ENCODE data around the gene HAPLN3. TPM values are rescaled to one million over a fixed set of nuclear protein-coding genes. Genes with fewer than 3 reads are reported as not detected.

HAPLN3 gene
- polyA plus RNA-seq, 1 of the 3 experiments (the other 2 are of a cell fraction): 9.7 TPM

GRCh38 chr15:88848203-88848602 lies 47.1 kb downstream of the HAPLN3 start:
- Histone ChIP-seq H3K9me3 (no peaks in the 10 kb centered on the region), H4K20me1 (ENCODE audit: insufficient read depth) (no peaks in the 10 kb centered on the region), H3K4me1 (ENCODE audit: control insufficient read depth in 1 of 2, insufficient read depth in 2 of 2, low read depth in 1 of 2, low read length in 1 of 2) (no peaks in the 10 kb centered on the region; a peak in 1 of 4 replicates), H3K27me3 (ENCODE audit: insufficient read depth) (peaks cover 4% of the 10 kb centered on the region; the same call in 1 of the 2 replicates), H3F3A (replicated peaks; ENCODE audit: insufficient read depth) (no peaks in the 10 kb centered on the region), H3K9ac (no peak overlapping the region), H3K36me3 (replicated peaks in 1 of 2; ENCODE audit: control insufficient read depth in 1 of 2, insufficient read depth in 2 of 2, low read length in 1 of 2) (no peaks in the 10 kb centered on the region), H3K9me2 (no peaks in the 10 kb centered on the region), H3K27ac (ENCODE audit: low read depth in 2 of 2, low read length in 1 of 2) (no peak overlapping the region), H2AFZ (ENCODE audit: low read depth) (no peak overlapping the region), H3K79me2 (ENCODE audit: insufficient read depth) (no peaks in the 10 kb centered on the region), H3K4me2 (no peak overlapping the region), H3K4me3 (ENCODE audit: low read depth in 2 of 2, low read length in 1 of 2) (no peak overlapping the region)
- DNase-seq: no peak
- ChIA-PET CTCF (no interaction called here), POLR2A (no interaction called here)
- no peak for TF ChIP-seq MXI1 (IDR thresholded peaks at IDR 0.05; ENCODE audit: low read depth, low read length)
- no peak for TF ChIP-seq FOXM1 (IDR thresholded peaks at IDR 0.05; ENCODE audit: low read depth)
- TF ChIP-seq IRF3 (IDR thresholded peaks at IDR 0.05; ENCODE audit: low read depth, low read length): no peak
- TF ChIP-seq TEAD4 (IDR thresholded peaks at IDR 0.05; ENCODE audit: borderline replicate concordance, insufficient read depth): no peak
- TF ChIP-seq, protein P1, sequence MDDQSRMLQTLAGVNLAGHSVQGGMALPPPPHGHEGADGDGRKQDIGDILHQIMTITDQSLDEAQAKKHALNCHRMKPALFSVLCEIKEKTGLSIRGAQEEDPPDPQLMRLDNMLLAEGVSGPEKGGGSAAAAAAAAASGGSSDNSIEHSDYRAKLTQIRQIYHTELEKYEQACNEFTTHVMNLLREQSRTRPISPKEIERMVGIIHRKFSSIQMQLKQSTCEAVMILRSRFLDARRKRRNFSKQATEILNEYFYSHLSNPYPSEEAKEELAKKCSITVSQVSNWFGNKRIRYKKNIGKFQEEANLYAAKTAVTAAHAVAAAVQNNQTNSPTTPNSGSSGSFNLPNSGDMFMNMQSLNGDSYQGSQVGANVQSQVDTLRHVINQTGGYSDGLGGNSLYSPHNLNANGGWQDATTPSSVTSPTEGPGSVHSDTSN (IDR thresholded peaks at IDR 0.05): no peak
- TF ChIP-seq, protein P2, sequence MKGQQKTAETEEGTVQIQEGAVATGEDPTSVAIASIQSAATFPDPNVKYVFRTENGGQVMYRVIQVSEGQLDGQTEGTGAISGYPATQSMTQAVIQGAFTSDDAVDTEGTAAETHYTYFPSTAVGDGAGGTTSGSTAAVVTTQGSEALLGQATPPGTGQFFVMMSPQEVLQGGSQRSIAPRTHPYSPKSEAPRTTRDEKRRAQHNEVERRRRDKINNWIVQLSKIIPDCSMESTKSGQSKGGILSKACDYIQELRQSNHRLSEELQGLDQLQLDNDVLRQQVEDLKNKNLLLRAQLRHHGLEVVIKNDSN (IDR thresholded peaks at IDR 0.05; ENCODE audit: borderline replicate concordance, low read depth): no peak
- no peak for TF ChIP-seq RCOR1 (IDR thresholded peaks at IDR 0.05; ENCODE audit: low read length)
- no peak for TF ChIP-seq RXRA (IDR thresholded peaks at IDR 0.05; ENCODE audit: borderline replicate concordance, low read depth)
- no peak for TF ChIP-seq ELF1 (IDR thresholded peaks at IDR 0.05)
- TF ChIP-seq TAF1 (IDR thresholded peaks at IDR 0.05; ENCODE audit: borderline replicate concordance, low read depth, low read length): no peak
- TF ChIP-seq NRF1 (IDR thresholded peaks at IDR 0.05; ENCODE audit: low read depth, low read length): no peak
- TF ChIP-seq YY1 (IDR thresholded peaks at IDR 0.05; ENCODE audit: low read depth): no peak
- no peak for TF ChIP-seq GATA2 (CRISPR knock-in tag; IDR thresholded peaks at IDR 0.05)
- no peak for TF ChIP-seq EP300 (IDR thresholded peaks at IDR 0.05; ENCODE audit: borderline replicate concordance in 1 of 2, low read depth in 1 of 2, low read length in 1 of 2)
- no peak for TF ChIP-seq SIN3A (IDR thresholded peaks at IDR 0.05; ENCODE audit: borderline replicate concordance, low read depth, low read length)
- no peak for TF ChIP-seq CHD2 (IDR thresholded peaks at IDR 0.05; ENCODE audit: low read length, partially characterized antibody)
- TF ChIP-seq, protein P3, sequence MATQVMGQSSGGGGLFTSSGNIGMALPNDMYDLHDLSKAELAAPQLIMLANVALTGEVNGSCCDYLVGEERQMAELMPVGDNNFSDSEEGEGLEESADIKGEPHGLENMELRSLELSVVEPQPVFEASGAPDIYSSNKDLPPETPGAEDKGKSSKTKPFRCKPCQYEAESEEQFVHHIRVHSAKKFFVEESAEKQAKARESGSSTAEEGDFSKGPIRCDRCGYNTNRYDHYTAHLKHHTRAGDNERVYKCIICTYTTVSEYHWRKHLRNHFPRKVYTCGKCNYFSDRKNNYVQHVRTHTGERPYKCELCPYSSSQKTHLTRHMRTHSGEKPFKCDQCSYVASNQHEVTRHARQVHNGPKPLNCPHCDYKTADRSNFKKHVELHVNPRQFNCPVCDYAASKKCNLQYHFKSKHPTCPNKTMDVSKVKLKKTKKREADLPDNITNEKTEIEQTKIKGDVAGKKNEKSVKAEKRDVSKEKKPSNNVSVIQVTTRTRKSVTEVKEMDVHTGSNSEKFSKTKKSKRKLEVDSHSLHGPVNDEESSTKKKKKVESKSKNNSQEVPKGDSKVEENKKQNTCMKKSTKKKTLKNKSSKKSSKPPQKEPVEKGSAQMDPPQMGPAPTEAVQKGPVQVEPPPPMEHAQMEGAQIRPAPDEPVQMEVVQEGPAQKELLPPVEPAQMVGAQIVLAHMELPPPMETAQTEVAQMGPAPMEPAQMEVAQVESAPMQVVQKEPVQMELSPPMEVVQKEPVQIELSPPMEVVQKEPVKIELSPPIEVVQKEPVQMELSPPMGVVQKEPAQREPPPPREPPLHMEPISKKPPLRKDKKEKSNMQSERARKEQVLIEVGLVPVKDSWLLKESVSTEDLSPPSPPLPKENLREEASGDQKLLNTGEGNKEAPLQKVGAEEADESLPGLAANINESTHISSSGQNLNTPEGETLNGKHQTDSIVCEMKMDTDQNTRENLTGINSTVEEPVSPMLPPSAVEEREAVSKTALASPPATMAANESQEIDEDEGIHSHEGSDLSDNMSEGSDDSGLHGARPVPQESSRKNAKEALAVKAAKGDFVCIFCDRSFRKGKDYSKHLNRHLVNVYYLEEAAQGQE (IDR thresholded peaks at IDR 0.05; ENCODE audit: low read depth, low read length): no peak
- TF ChIP-seq RAD21 (IDR thresholded peaks at IDR 0.05; ENCODE audit: low read length): no peak
- TF ChIP-seq EZH2phosphoT487 (IDR thresholded peaks at IDR 0.05; ENCODE audit: borderline replicate concordance, low read depth): no peak
- WGBS (ENCODE audit: low lambda C conversion rate): 67% methylated on average over 3 of the region's 3 CpGs

All from SK-N-SH (cell line).